ENCODE results near the gene RNF149. TPM values are rescaled to one million over a fixed set of nuclear protein-coding genes. Genes with fewer than 3 reads are reported as not detected.

Gene RNF149
- total and polyA plus RNA-seq, 9 donors: 20.3 to 62.5 (median 45.3) TPM

DNA sequence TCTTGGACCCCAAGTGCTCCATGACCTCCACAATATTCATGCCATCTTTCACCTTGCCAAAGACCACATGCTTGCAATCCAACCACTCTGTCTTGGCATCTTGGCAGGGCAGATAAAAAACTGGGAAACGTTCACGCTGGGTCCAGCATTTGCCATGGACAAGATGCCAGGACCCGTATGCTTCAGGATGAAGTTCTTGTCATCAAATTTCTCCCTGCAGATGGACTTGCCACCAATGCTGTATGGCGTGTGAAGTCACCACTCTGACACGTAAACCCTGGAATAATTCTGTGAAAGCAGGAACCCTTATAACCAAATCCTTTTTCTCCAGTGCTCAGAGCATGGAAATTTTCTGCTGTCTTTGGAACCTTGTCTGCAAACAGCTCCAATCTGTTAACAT, 34.4 kb downstream of the RNF149 start:
- WGBS, 3 donors: 90 to 94% (median 92%) methylated on average over 5 of the region's 5 CpGs
- H3K36me3 ChIP-seq: no peaks in the 10 kb centered on the region
- DNase-seq: no peak
- H3K27me3 ChIP-seq: no peaks in the 10 kb centered on the region
- no peaks in the 10 kb centered on the region for H3K9me3 ChIP-seq
- no peaks in the 10 kb centered on the region for H3K4me1 ChIP-seq (ENCODE audit: insufficient read depth)
- H3K27ac ChIP-seq: no peak overlapping the region
- no peak for TF ChIP-seq POLR2A (IDR thresholded peaks at IDR 0.05)
- TF ChIP-seq, protein P1, sequence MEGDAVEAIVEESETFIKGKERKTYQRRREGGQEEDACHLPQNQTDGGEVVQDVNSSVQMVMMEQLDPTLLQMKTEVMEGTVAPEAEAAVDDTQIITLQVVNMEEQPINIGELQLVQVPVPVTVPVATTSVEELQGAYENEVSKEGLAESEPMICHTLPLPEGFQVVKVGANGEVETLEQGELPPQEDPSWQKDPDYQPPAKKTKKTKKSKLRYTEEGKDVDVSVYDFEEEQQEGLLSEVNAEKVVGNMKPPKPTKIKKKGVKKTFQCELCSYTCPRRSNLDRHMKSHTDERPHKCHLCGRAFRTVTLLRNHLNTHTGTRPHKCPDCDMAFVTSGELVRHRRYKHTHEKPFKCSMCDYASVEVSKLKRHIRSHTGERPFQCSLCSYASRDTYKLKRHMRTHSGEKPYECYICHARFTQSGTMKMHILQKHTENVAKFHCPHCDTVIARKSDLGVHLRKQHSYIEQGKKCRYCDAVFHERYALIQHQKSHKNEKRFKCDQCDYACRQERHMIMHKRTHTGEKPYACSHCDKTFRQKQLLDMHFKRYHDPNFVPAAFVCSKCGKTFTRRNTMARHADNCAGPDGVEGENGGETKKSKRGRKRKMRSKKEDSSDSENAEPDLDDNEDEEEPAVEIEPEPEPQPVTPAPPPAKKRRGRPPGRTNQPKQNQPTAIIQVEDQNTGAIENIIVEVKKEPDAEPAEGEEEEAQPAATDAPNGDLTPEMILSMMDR (IDR thresholded peaks at IDR 0.05): no peak
- no peak for TF ChIP-seq EP300 (IDR thresholded peaks at IDR 0.05)
- intact Hi-C loops (cut with DNase I): no loop called here
- no peak overlapping the region for H3K4me3 ChIP-seq

DNA sequence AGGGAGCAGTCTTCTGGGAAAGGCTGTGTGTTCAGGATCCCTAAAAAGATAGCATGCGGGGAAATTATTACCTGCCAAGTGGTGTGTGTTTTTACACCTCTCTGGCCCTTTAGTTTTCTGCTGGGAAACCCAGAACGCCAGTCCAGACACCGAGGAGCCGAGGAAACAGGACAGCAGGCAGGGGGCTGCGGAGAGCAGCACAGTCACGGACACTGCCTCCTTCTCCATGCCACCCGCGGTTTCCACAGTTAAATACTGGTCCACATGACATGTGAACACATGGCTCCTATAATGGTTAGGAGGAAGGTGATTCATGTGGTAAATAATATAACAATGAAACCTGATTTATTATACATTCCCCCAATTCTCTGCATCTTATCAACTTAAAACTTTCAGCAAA, 35.4 kb downstream of the RNF149 start:
- Histone ChIP-seq H3K9me3 (no peaks in the 10 kb centered on the region), H3K4me1 (ENCODE audit: insufficient read depth) (no peaks in the 10 kb centered on the region), H3K27me3 (no peaks in the 10 kb centered on the region), H3K36me3 (no peaks in the 10 kb centered on the region), H3K4me3 (no peak overlapping the region), H3K27ac (no peak overlapping the region)
- no peak for DNase-seq
- intact Hi-C loops (cut with DNase I): no loop called here
- WGBS, 3 donors: 74 to 76% (median 76%) methylated on average over 8 of the region's 8 CpGs
- TF ChIP-seq, protein P1 (IDR thresholded peaks at IDR 0.05): no peak
- TF ChIP-seq POLR2A (IDR thresholded peaks at IDR 0.05) (no peak), EP300 (IDR thresholded peaks at IDR 0.05) (no peak)

DNA sequence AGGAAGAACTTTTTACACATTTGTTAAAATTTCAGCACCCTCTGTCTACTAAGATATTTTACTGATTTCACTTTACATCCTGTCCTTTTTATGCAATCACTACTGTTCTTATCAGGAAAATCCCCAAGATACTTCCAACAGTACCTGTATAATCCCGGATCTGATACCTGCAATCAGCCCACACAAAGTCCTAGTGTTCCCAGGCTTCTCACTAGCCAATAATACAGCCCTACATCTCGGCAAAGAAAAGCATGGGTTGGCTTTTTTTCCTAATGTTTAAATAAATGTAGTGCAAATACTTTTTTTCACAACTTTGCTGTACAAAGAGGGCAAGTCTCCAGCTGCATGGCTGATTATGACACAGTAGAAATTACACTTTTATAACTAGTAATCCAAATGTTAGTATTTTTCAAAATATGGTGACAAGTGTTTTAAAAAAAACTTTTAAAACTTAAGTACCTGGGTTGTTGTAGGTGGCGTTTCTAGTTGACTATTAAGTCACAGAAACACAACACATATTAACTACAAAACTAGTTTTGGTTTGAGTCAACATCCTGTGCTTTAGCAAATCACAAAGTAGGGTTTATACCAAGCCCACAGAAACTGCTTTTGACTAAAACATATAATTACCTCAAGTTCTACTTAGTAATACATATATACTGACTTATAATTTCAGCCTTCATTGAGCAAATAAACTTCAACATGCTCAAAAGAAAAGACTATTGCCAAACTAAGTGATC, 36.3 kb downstream of the RNF149 start:
- H3K9me3 ChIP-seq: no peaks in the 10 kb centered on the region
- no peaks in the 10 kb centered on the region for H3K27me3 ChIP-seq
- 71 to 80% (median 78%) methylated on average over 3 of the region's 3 CpGs for WGBS, 3 donors
- DNase-seq: no peak
- no peaks in the 10 kb centered on the region for H3K36me3 ChIP-seq
- no peaks in the 10 kb centered on the region for H3K4me1 ChIP-seq (ENCODE audit: insufficient read depth)
- no peak for TF ChIP-seq POLR2A (IDR thresholded peaks at IDR 0.05)
- TF ChIP-seq, protein P1 (IDR thresholded peaks at IDR 0.05): no peak
- no peak for TF ChIP-seq EP300 (IDR thresholded peaks at IDR 0.05)
- intact Hi-C loops (cut with DNase I): no loop called here
- no peak overlapping the region for H3K27ac ChIP-seq
- no peak overlapping the region for H3K4me3 ChIP-seq

DNA sequence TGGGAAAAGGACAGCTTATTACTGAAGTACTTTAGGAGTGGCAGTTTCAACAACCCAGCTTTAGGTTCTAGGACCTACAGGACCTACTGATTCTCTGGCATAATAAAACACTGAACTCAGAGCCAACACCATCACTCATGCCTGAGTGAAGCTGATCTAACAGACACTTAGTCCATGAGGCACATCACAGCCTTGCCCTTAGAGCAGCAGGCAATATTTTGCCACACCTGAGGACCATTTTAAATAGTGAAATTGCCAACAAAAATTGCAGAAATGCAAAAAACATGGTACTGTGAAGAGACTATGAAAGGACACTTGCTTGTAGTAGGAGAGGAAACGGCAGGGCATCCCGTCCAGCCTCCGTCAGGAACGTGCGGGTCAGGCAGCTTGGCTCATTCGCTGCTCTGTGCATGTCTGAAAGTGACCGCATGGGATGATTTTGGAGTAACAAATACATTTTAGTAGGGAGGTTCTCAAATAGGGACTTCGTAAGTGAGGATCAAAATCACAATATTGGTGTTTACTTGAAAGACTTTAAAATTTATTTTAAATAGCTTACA, 37.7 kb downstream of the RNF149 start:
- intact Hi-C loops (cut with DNase I): no loop called here
- Histone ChIP-seq H3K4me3 (no peak overlapping the region), H3K9me3 (no peaks in the 10 kb centered on the region), H3K27ac (no peak overlapping the region), H3K4me1 (ENCODE audit: insufficient read depth) (no peaks in the 10 kb centered on the region), H3K36me3 (no peaks in the 10 kb centered on the region), H3K27me3 (no peaks in the 10 kb centered on the region)
- TF ChIP-seq EP300 (IDR thresholded peaks at IDR 0.05) (no peak), POLR2A (IDR thresholded peaks at IDR 0.05) (no peak)
- TF ChIP-seq, protein P1 (IDR thresholded peaks at IDR 0.05): no peak
- DNase-seq: no peak
- 87 to 94% (median 90%) methylated on average over 8 of the region's 8 CpGs for WGBS, 3 donors

Measured in ovary (tissue), 9 donors.